CD8-positive, alpha-beta memory T cell (primary cell): Measurements from ENCODE around the gene AGAP1. TPM values are rescaled to one million over a fixed set of nuclear protein-coding genes. Genes with fewer than 3 reads are reported as not detected.

ENCODE experiments used
- CTCF ChIA-PET: fragments of 350-600 bp; sonication (Branson Sonifier 250); formaldehyde crosslinking; loops from one replicate; lab custom pipeline; 2021; ENCODE audit warnings: antibody characterized with exemption; lab: Charles Lee
- POLR2A ChIA-PET: fragments of 350-600 bp; sonication (Branson Sonifier 250); formaldehyde crosslinking; loops from one replicate; lab custom pipeline; 2021; ENCODE audit warnings: antibody characterized with exemption; lab: Charles Lee
- DNase-seq, 5 donors: peaks; one replicate each; pipeline versions ENCODE4 v3.0.0 to v3.0.0-alpha.2; 2020 to 2022; ENCODE audit warnings: mixed read lengths in 1 of 5
- H3K27ac ChIP-seq: one replicate; pipeline ENCODE4 v1.7.0; 2013; ENCODE audit warnings: low read depth, mild to moderate bottlenecking, low read length, moderate library complexity
- H3K27me3 ChIP-seq: 2 replicates; pipeline ENCODE4 v1.7.0; 2013; ENCODE audit warnings: low read length, mild to moderate bottlenecking; ENCODE audit not compliant: insufficient read depth, poor library complexity, severe bottlenecking
- H3K36me3 ChIP-seq: 2 replicates; pipeline ENCODE4 v1.7.0; 2013; ENCODE audit warnings: mild to moderate bottlenecking, low read length, moderate library complexity; ENCODE audit not compliant: insufficient read depth
- H3K4me1 ChIP-seq: 2 replicates; pipeline ENCODE4 v1.7.0; 2013; ENCODE audit warnings: mild to moderate bottlenecking, low read length, moderate library complexity; ENCODE audit not compliant: insufficient read depth
- H3K4me3 ChIP-seq: 2 replicates; pipeline ENCODE4 v1.7.0; 2013; ENCODE audit warnings: mild to moderate bottlenecking, low read length
- H3K9me3 ChIP-seq: 2 replicates; pipeline ENCODE4 v1.7.0; 2013; ENCODE audit warnings: mild to moderate bottlenecking, low read length
- H3K27ac Mint-ChIP-seq, 8 donors: one replicate each; pipeline ENCODE4 v1.8.0; 2020 to 2021; ENCODE audit warnings: mixed read lengths in 8 of 8, mild to moderate bottlenecking in 6 of 8, inconsistent platforms in 3 of 8, moderate library complexity in 3 of 8
- H3K27me3 Mint-ChIP-seq, 2 donors: one replicate each; pipeline ENCODE4 v1.8.0; 2020 to 2021; ENCODE audit warnings: mixed read lengths in 2 of 2, mild to moderate bottlenecking in 1 of 2, moderate library complexity in 1 of 2
- H3K36me3 Mint-ChIP-seq, 3 donors: one replicate each; pipeline ENCODE4 v1.8.0; 2020 to 2021; ENCODE audit warnings: mixed read lengths in 3 of 3, inconsistent platforms in 1 of 3, mild to moderate bottlenecking in 1 of 3
- H3K4me1 Mint-ChIP-seq, 3 donors: one replicate each; pipeline ENCODE4 v1.8.0; 2020 to 2021; ENCODE audit warnings: mixed read lengths in 3 of 3, inconsistent platforms in 1 of 3, mild to moderate bottlenecking in 1 of 3
- H3K4me3 Mint-ChIP-seq, 7 donors: one replicate each; pipeline ENCODE4 v1.8.0; 2020 to 2021; ENCODE audit warnings: mixed read lengths in 7 of 7, mild to moderate bottlenecking in 6 of 7, moderate library complexity in 4 of 7, inconsistent platforms in 2 of 7
- H3K9me3 Mint-ChIP-seq, 5 donors: one replicate each; pipeline ENCODE4 v1.8.0; 2020 to 2022; ENCODE audit warnings: mixed read lengths in 5 of 5, mild to moderate bottlenecking in 3 of 5, moderate library complexity in 2 of 5, inconsistent platforms in 1 of 5
- polyA plus RNA-seq: library from polyadenylated mRNA; unstranded; fragments of 300-500 nt; fragmentation: Illumina TruSeq; gene quantifications from one replicate; pipeline ENCODE4 v1.2.3, GENCODE V29; 2021
- total RNA-seq, 2 experiments: library from RNA; stranded (reverse); gene quantifications; one replicate each; pipeline ENCODE4 v1.2.3, GENCODE V29; 2021

The AGAP1 gene
- total and polyA plus RNA-seq, 3 experiments from 2014 or later, result 1.2 to 3.3 (median 2.7) TPM

- no peaks in the 10 kb centered on the region for H3K36me3 Mint-ChIP-seq
- no peaks in the 10 kb centered on the region for H3K27me3 ChIP-seq
- no peak overlapping the region for H3K27ac Mint-ChIP-seq
- no peak overlapping the region for H3K4me3 Mint-ChIP-seq
- CTCF ChIA-PET, result no interaction called here
- peaks cover 8 to 25% (median 9%) of the 10 kb centered on the region in 3 donors for H3K4me1 Mint-ChIP-seq
- peaks cover 0 to 5% of the 10 kb centered on the region in 2 donors for H3K27me3 Mint-ChIP-seq
- no peak for DNase-seq
- H3K4me1 ChIP-seq, result no peaks in the 10 kb centered on the region
- H3K27ac ChIP-seq, result no peak overlapping the region
- no peaks in the 10 kb centered on the region for H3K9me3 ChIP-seq
- POLR2A ChIA-PET, result no interaction called here
- no peak overlapping the region for H3K4me3 ChIP-seq
- no peaks in the 10 kb centered on the region for H3K9me3 Mint-ChIP-seq
- no peaks in the 10 kb centered on the region for H3K36me3 ChIP-seq
Observed at GRCh38 chr2:235616885-235617284, 123.0 kb downstream of the AGAP1 start.

DNA sequence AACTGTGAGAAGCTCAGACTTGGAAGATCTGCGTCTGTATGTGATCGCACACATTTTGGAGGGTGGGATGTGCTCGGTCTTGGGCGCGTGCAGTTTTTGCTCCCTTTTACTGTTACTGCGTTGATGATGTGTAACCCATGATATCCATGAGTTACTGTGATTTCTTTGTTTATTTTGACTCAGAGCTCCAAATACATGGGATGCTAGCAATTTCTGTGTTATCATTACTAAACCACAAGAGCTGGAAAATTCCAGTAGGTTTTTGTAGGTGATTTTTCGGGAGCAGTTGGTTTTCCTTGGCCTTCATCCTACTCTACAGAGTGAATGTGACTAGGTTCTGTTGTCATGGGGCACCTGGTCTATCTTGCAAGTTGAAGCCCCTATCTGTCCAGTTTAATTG, 124.2 kb downstream of the AGAP1 start:
- ChIA-PET CTCF (no interaction called here), POLR2A (no interaction called here)
- H3K27me3 ChIP-seq, result no peaks in the 10 kb centered on the region
- H3K4me3 Mint-ChIP-seq, result no peak overlapping the region
- no peak overlapping the region for H3K27ac ChIP-seq
- H3K9me3 ChIP-seq, result no peaks in the 10 kb centered on the region
- no peaks in the 10 kb centered on the region for H3K9me3 Mint-ChIP-seq
- no peaks in the 10 kb centered on the region for H3K4me1 ChIP-seq
- H3K27ac Mint-ChIP-seq, result no peak overlapping the region
- H3K27me3 Mint-ChIP-seq, result peaks cover 0 to 8% of the 10 kb centered on the region in 2 donors
- peaks cover 8 to 25% (median 9%) of the 10 kb centered on the region in 3 donors for H3K4me1 Mint-ChIP-seq
- no peak for DNase-seq
- no peaks in the 10 kb centered on the region for H3K36me3 ChIP-seq
- no peaks in the 10 kb centered on the region for H3K36me3 Mint-ChIP-seq
- H3K4me3 ChIP-seq, result no peak overlapping the region

DNA sequence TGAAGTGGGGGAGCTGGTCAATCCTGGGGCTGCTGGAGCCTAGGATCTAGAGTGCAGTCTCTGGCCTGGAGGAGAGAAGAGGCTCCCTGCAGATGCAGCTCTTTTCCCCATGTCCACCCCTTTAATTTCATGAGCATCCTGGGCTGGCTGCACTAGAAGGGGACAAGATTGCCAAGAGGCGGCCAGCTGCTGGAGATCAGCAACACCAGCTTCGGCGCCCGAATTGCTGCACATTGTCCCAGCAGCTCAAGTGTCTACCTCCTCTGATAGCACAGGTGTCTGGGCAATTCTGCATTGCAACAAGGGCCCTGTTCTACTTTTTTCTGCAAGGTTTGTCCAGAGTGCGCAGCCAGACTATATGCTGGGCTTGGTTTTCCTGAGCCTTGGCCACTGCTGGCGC, 125.7 kb downstream of the AGAP1 start:
- Mint-ChIP-seq H3K27me3 (peaks cover 0 to 5% of the 10 kb centered on the region in 2 donors), H3K9me3 (no peaks in the 10 kb centered on the region), H3K36me3 (no peaks in the 10 kb centered on the region), H3K4me1 (peaks cover 4 to 18% (median 5%) of the 10 kb centered on the region in 3 donors), H3K27ac (peak overlapping the region in 1 of 8 donors; percentile 14), H3K4me3 (no peak overlapping the region)
- ChIA-PET POLR2A (no interaction called here), CTCF (no interaction called here)
- no peak overlapping the region for H3K27ac ChIP-seq
- H3K9me3 ChIP-seq, result no peaks in the 10 kb centered on the region
- no peaks in the 10 kb centered on the region for H3K27me3 ChIP-seq
- H3K4me3 ChIP-seq, result no peak overlapping the region
- no peak for DNase-seq
- no peaks in the 10 kb centered on the region for H3K4me1 ChIP-seq
- H3K36me3 ChIP-seq, result no peaks in the 10 kb centered on the region

DNA sequence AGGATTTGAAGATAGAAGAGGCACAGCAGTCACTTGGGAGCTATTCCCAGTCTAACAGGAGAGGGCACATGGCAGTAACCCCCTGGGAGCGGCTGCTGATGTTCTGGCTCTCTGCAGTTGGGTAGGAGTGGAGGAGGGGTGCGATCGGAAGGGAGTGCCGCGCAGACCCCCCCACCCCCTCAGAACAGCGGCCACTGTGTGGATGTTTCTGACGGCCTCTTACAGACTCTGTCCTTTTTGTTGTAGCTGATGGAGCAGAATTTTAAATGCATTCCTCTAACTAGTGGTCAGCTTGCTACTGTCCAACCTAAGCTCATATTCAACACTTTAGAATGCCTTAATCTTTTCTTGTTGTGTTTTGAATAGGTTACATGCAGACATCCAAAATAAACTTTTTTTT, 127.9 kb downstream of the AGAP1 start:
- H3K4me1 ChIP-seq, result no peaks in the 10 kb centered on the region
- no peaks in the 10 kb centered on the region for H3K27me3 ChIP-seq
- Mint-ChIP-seq H3K27me3 (peaks cover 0 to 5% of the 10 kb centered on the region in 2 donors), H3K27ac (no peak overlapping the region), H3K36me3 (no peaks in the 10 kb centered on the region), H3K4me3 (no peak overlapping the region), H3K4me1 (peaks cover 0 to 4% (median 0%) of the 10 kb centered on the region in 3 donors), H3K9me3 (no peaks in the 10 kb centered on the region)
- ChIA-PET POLR2A (no interaction called here), CTCF (no interaction called here)
- no peak overlapping the region for H3K27ac ChIP-seq
- no peaks in the 10 kb centered on the region for H3K9me3 ChIP-seq
- H3K4me3 ChIP-seq, result no peak overlapping the region
- no peak for DNase-seq
- H3K36me3 ChIP-seq, result no peaks in the 10 kb centered on the region

- no peak overlapping the region for H3K4me3 ChIP-seq
- no peaks in the 10 kb centered on the region for H3K36me3 ChIP-seq
- DNase-seq, result no peak
- Mint-ChIP-seq H3K27ac (no peak overlapping the region), H3K4me3 (no peak overlapping the region), H3K36me3 (no peaks in the 10 kb centered on the region), H3K9me3 (no peaks in the 10 kb centered on the region), H3K4me1 (no peaks in the 10 kb centered on the region), H3K27me3 (peaks cover 0 to 5% of the 10 kb centered on the region in 2 donors)
- ChIA-PET CTCF (no interaction called here), POLR2A (no interaction called here)
- no peak overlapping the region for H3K27ac ChIP-seq
- H3K27me3 ChIP-seq, result no peaks in the 10 kb centered on the region
- no peaks in the 10 kb centered on the region for H3K9me3 ChIP-seq
- H3K4me1 ChIP-seq, result no peaks in the 10 kb centered on the region
Observed at GRCh38 chr2:235623111-235623510, 129.3 kb downstream of the AGAP1 start.

DNA sequence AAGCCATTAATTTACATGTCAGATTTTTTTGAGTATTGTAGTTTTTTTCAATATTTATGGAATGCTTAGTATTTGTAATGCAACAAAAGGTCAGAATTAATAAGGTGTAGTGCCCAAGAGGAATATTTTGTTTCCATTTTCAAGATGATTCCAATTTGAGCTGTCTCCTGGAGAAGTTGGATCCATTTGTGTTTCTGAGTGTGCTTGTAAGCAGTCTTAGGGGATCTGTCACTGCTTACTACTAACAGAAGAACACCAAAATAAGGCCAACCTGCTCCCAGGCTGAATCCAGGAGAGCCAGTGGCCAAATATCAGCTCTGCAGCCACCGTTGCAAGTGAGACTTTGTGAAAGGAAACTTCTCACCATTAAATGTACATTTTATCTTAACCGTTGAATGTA, 129.9 kb downstream of the AGAP1 start:
- ChIA-PET POLR2A (no interaction called here), CTCF (no interaction called here)
- Mint-ChIP-seq H3K9me3 (no peaks in the 10 kb centered on the region), H3K36me3 (no peaks in the 10 kb centered on the region), H3K27me3 (peaks cover 0 to 5% of the 10 kb centered on the region in 2 donors), H3K4me3 (no peak overlapping the region), H3K4me1 (no peaks in the 10 kb centered on the region), H3K27ac (no peak overlapping the region)
- Histone ChIP-seq H3K9me3 (no peaks in the 10 kb centered on the region), H3K27ac (no peak overlapping the region), H3K4me3 (no peak overlapping the region), H3K27me3 (no peaks in the 10 kb centered on the region), H3K4me1 (no peaks in the 10 kb centered on the region), H3K36me3 (no peaks in the 10 kb centered on the region)
- DNase-seq, result no peak

DNA sequence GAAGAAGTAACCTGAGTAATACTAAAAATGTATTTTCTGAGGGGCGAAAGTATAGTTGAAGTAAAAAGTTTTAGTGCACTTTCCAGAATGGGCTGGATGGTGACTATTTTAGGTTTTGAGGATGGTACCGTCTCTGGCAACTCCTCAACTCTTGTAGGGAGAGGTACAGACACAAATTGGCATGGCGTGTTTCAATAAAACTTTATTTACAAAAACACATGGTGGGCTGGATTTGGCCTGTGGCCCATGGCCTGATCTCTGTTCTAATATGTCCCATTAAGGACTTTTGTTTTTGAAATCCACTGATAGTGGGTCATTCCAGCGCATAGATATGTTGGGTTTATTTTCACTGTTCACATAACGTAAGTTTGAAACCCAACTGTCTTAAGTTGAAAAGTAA, 132.8 kb downstream of the AGAP1 start:
- H3K4me3 ChIP-seq, result no peak overlapping the region
- no peaks in the 10 kb centered on the region for H3K9me3 ChIP-seq
- Mint-ChIP-seq H3K27me3 (peaks cover 0 to 5% of the 10 kb centered on the region in 2 donors), H3K9me3 (no peaks in the 10 kb centered on the region), H3K4me3 (no peak overlapping the region), H3K36me3 (no peaks in the 10 kb centered on the region), H3K27ac (no peak overlapping the region), H3K4me1 (no peaks in the 10 kb centered on the region)
- H3K27ac ChIP-seq, result no peak overlapping the region
- H3K36me3 ChIP-seq, result no peaks in the 10 kb centered on the region
- no peaks in the 10 kb centered on the region for H3K4me1 ChIP-seq
- CTCF ChIA-PET, result no interaction called here
- POLR2A ChIA-PET, result no interaction called here
- no peaks in the 10 kb centered on the region for H3K27me3 ChIP-seq
- DNase-seq, result no peak

GRCh38 chr2:235627682-235628081, 133.8 kb downstream of the AGAP1 start:
- no peak for DNase-seq
- CTCF ChIA-PET, result interaction anchor here (0.5 kb wide), 1 partner anchor 220 kb away, joined by 3 read pairs; no protein-coding TSS in a partner anchor
- Mint-ChIP-seq H3K4me1 (no peaks in the 10 kb centered on the region), H3K36me3 (no peaks in the 10 kb centered on the region), H3K27me3 (peaks cover 0 to 5% of the 10 kb centered on the region in 2 donors), H3K4me3 (no peak overlapping the region), H3K27ac (no peak overlapping the region), H3K9me3 (no peaks in the 10 kb centered on the region)
- Histone ChIP-seq H3K27ac (no peak overlapping the region), H3K9me3 (no peaks in the 10 kb centered on the region), H3K4me3 (no peak overlapping the region), H3K27me3 (no peaks in the 10 kb centered on the region), H3K36me3 (no peaks in the 10 kb centered on the region), H3K4me1 (no peaks in the 10 kb centered on the region)
- POLR2A ChIA-PET, result no interaction called here
